Mesodermal cell (in vitro differentiated cells): ENCODE results near the gene DHX38.
A peak's percentile ranks its signal among the peaks of the same experiment; 100 is the strongest.

Experiments
- H3K27ac ChIP-seq: 2 replicates; pipeline ENCODE4 v1.7.0; 2013; ENCODE audit warnings: mild to moderate bottlenecking, low read depth, low read length, moderate library complexity; ENCODE audit not compliant: severe bottlenecking
- H3K36me3 ChIP-seq: 2 replicates; pipeline ENCODE4 v1.7.1; 2013; ENCODE audit warnings: mild to moderate bottlenecking, low read length, moderate library complexity; ENCODE audit not compliant: control insufficient read depth, insufficient read depth
- H3K4me1 ChIP-seq: one replicate; pipeline ENCODE4 v1.7.1; 2013; ENCODE audit warnings: mild to moderate bottlenecking, low read length; ENCODE audit not compliant: insufficient read depth, control insufficient read depth, poor library complexity, severe bottlenecking
- H3K4me3 ChIP-seq: 2 replicates; pipeline ENCODE4 v1.7.0; 2013; ENCODE audit warnings: low read length, control low read depth, mild to moderate bottlenecking; ENCODE audit not compliant: insufficient read depth, poor library complexity, severe bottlenecking; ENCODE audit errors: extremely low read depth
- H3K9me3 ChIP-seq: 2 replicates; pipeline ENCODE4 v1.7.1; 2013; ENCODE audit warnings: mild to moderate bottlenecking, low read length, moderate library complexity; ENCODE audit not compliant: control insufficient read depth
- WGBS, 2 experiments: methylation state at CpG; one replicate each; pipeline ENCODE4 v1.1.5; 2013; ENCODE audit warnings: missing lambda C conversion rate in 2 of 2; ENCODE audit not compliant: insufficient coverage in 2 of 2; 5-methylcytosine and 5-hydroxymethylcytosine counted together

The DHX38 gene

GRCh38 chr16:72084445-72084844, 9.2 kb upstream of the DHX38 start:
- WGBS, 2 experiments = 95 to 99% methylated on average over 6 to 9 of the region's 10 CpGs
- Histone ChIP-seq H3K9me3 (peaks cover 15% of the 10 kb centered on the region), H3K27ac (no peak overlapping the region), H3K36me3 (peaks cover 50% of the 10 kb centered on the region), H3K4me1 (no peaks in the 10 kb centered on the region), H3K4me3 (no peak overlapping the region)

GRCh38 chr16:72085002-72085401, 8.6 kb upstream of the DHX38 start:
- Histone ChIP-seq H3K4me1 (no peaks in the 10 kb centered on the region), H3K9me3 (peaks cover 15% of the 10 kb centered on the region), H3K27ac (no peak overlapping the region), H3K4me3 (no peak overlapping the region), H3K36me3 (peaks cover 55% of the 10 kb centered on the region)
- 96 to 100% methylated on average over 2 of the region's 2 CpGs for WGBS, 2 experiments

GRCh38 chr16:72091217-72091616, 2.4 kb upstream of the DHX38 start:
- H3K36me3 ChIP-seq = peaks cover 46% of the 10 kb centered on the region
- H3K4me1 ChIP-seq = peaks cover 10% of the 10 kb centered on the region
- 84 to 100% methylated on average over 1 to 2 of the region's 3 CpGs for WGBS, 2 experiments
- H3K27ac ChIP-seq = no peak overlapping the region
- no peak overlapping the region for H3K4me3 ChIP-seq
- H3K9me3 ChIP-seq = no peaks in the 10 kb centered on the region

GRCh38 chr16:72092832-72093447, 707 bp upstream of the DHX38 start:
- H3K9me3 ChIP-seq = no peaks in the 10 kb centered on the region
- peaks cover 10% of the 10 kb centered on the region for H3K4me1 ChIP-seq
- H3K36me3 ChIP-seq = peaks cover 50% of the 10 kb centered on the region
- H3K4me3 ChIP-seq = peak overlapping the region; percentile 95
- H3K27ac ChIP-seq = peak overlapping the region; percentile 80
- WGBS, 2 experiments = 2 to 3% methylated on average over 15 to 17 of the region's 22 CpGs

GRCh38 chr16:72094266-72094610, 591 bp downstream of the DHX38 start:
- Histone ChIP-seq H3K36me3 (peaks cover 52% of the 10 kb centered on the region), H3K4me1 (peaks cover 10% of the 10 kb centered on the region), H3K27ac (no peak overlapping the region), H3K9me3 (no peaks in the 10 kb centered on the region), H3K4me3 (peak overlapping the region; percentile 95)
- WGBS, 2 experiments = 4 to 7% methylated on average over 8 to 10 of the region's 11 CpGs

- peaks cover 83% of the 10 kb centered on the region for H3K36me3 ChIP-seq
- 78 to 87% methylated on average over 9 to 15 of the region's 15 CpGs for WGBS, 2 experiments
Measured at GRCh38 chr16:72098936-72099335, 5.3 kb downstream of the DHX38 start.

GRCh38 chr16:72099377-72099818, 5.8 kb downstream of the DHX38 start:
- WGBS, 2 experiments = 69 to 82% methylated on average over 11 to 12 of the region's 12 CpGs
- Histone ChIP-seq H3K4me1 (peaks cover 6% of the 10 kb centered on the region), H3K4me3 (no peak overlapping the region), H3K36me3 (peaks cover 87% of the 10 kb centered on the region), H3K9me3 (no peaks in the 10 kb centered on the region), H3K27ac (no peak overlapping the region)

More at GRCh38 chr16:72098936-72099335, 5.3 kb downstream of the DHX38 start:
- Histone ChIP-seq H3K27ac (no peak overlapping the region), H3K9me3 (no peaks in the 10 kb centered on the region), H3K4me3 (no peak overlapping the region), H3K4me1 (peaks cover 6% of the 10 kb centered on the region)

- H3K27ac ChIP-seq = no peak overlapping the region
- no peak overlapping the region for H3K4me3 ChIP-seq
- H3K4me1 ChIP-seq = no peaks in the 10 kb centered on the region
- H3K36me3 ChIP-seq = peaks cover 98% of the 10 kb centered on the region
- 94 to 96% methylated on average over 5 to 7 of the region's 10 CpGs for WGBS, 2 experiments
- no peaks in the 10 kb centered on the region for H3K9me3 ChIP-seq
Measured at GRCh38 chr16:72101195-72101594, 7.5 kb downstream of the DHX38 start.

GRCh38 chr16:72104905-72105304, 11.3 kb downstream of the DHX38 start:
- 95 to 96% methylated on average over 9 of the region's 9 CpGs for WGBS, 2 experiments
- H3K36me3 ChIP-seq = peaks cover 100% of the 10 kb centered on the region
- no peaks in the 10 kb centered on the region for H3K4me1 ChIP-seq
- H3K9me3 ChIP-seq = no peaks in the 10 kb centered on the region
- H3K4me3 ChIP-seq = no peak overlapping the region
- H3K27ac ChIP-seq = no peak overlapping the region

- Histone ChIP-seq H3K4me1 (no peaks in the 10 kb centered on the region), H3K4me3 (no peak overlapping the region), H3K36me3 (peaks cover 100% of the 10 kb centered on the region), H3K9me3 (no peaks in the 10 kb centered on the region), H3K27ac (no peak overlapping the region)
- WGBS, 2 experiments = 96 to 97% methylated on average over 6 to 12 of the region's 12 CpGs
Measured at GRCh38 chr16:72105978-72106377, 12.3 kb downstream of the DHX38 start.

GRCh38 chr16:72107371-72107770, 13.7 kb downstream of the DHX38 start:
- H3K4me1 ChIP-seq = no peaks in the 10 kb centered on the region
- 95 to 97% methylated on average over 14 to 16 of the region's 17 CpGs for WGBS, 2 experiments
- peaks cover 100% of the 10 kb centered on the region for H3K36me3 ChIP-seq
- H3K9me3 ChIP-seq = no peaks in the 10 kb centered on the region
- H3K27ac ChIP-seq = no peak overlapping the region
- no peak overlapping the region for H3K4me3 ChIP-seq
